Neural cell (in vitro differentiated cells): ENCODE data around the gene GAB4. TPM values are rescaled to one million over a fixed set of nuclear protein-coding genes. Genes with fewer than 3 reads are reported as not detected.

ENCODE experiments used
- H2AFZ ChIP-seq: fragments of 200-600, 300-800 bp; sonication (generic), shearing (Covaris generic); 2 replicates; pipeline ENCODE4 v1.6.0; 2014; ENCODE audit warnings: low read depth, mild to moderate bottlenecking, antibody characterized with exemption, low read length, moderate library complexity
- H3F3A ChIP-seq: fragments of 200-600 bp; shearing (Covaris generic); 2 replicates; pipeline ENCODE4 v1.6.1; 2016; ENCODE audit warnings: mild to moderate bottlenecking, moderate library complexity, mixed read lengths, antibody characterized with exemption, low read length; ENCODE audit not compliant: insufficient read depth, poor library complexity, severe bottlenecking
- H3K27ac ChIP-seq: fragments of 200-600, 300-800 bp; sonication (generic), shearing (Covaris generic); 2 replicates; pipeline ENCODE4 v1.5.1; 2014; ENCODE audit warnings: mild to moderate bottlenecking, low read length, moderate library complexity
- H3K27me3 ChIP-seq: fragments of 300-800, 200-600 bp; sonication (generic), shearing (Covaris generic); 2 replicates; pipeline ENCODE4 v1.6.0; 2014; ENCODE audit warnings: mild to moderate bottlenecking, low read depth, low read length, moderate library complexity; ENCODE audit not compliant: insufficient read depth
- H3K36me3 ChIP-seq: fragments of 300-800, 200-600 bp; sonication (generic), shearing (Covaris generic); 2 replicates; pipeline ENCODE4 v1.5.1; 2014; ENCODE audit warnings: mild to moderate bottlenecking, antibody characterized with exemption, low read length, moderate library complexity; ENCODE audit not compliant: insufficient read depth
- H3K4me2 ChIP-seq: fragments of 300-800, 200-600 bp; sonication (generic), shearing (Covaris generic); 2 replicates; pipeline ENCODE4 v1.6.0; 2014; ENCODE audit warnings: mild to moderate bottlenecking, low read length
- H3K4me3 ChIP-seq: fragments of 300-800, 200-600 bp; sonication (generic), shearing (Covaris generic); 2 replicates; pipeline ENCODE4 v1.5.1; 2014; ENCODE audit warnings: mild to moderate bottlenecking, low read length, moderate library complexity
- H3K79me2 ChIP-seq: fragments of 200-600 bp; shearing (Covaris generic); replicated peaks from 2 replicates; pipeline ENCODE4 v1.6.0; 2014; ENCODE audit warnings: mild to moderate bottlenecking, low read length, moderate library complexity; ENCODE audit not compliant: insufficient read depth
- H3K9ac ChIP-seq: fragments of 300-800, 200-600 bp; sonication (generic), shearing (Covaris generic); 2 replicates; pipeline ENCODE4 v1.6.1; 2016; ENCODE audit warnings: mild to moderate bottlenecking, low read length, mixed read lengths
- H3K9me2 ChIP-seq: fragments of 200-600 bp; shearing (Covaris generic); 2 replicates; pipeline ENCODE4 v1.6.1; 2016; ENCODE audit warnings: mild to moderate bottlenecking, low read length, mixed read lengths; ENCODE audit not compliant: insufficient read depth
- H3K9me3 ChIP-seq: fragments of 200-600, 300-800 bp; sonication (generic), shearing (Covaris generic); 2 replicates; pipeline ENCODE4 v1.6.1; 2016; ENCODE audit warnings: mild to moderate bottlenecking, mixed run types, low read length, moderate library complexity, mixed read lengths
- H4K20me1 ChIP-seq: fragments of 200-600 bp; shearing (Covaris generic); 2 replicates; pipeline ENCODE4 v1.6.1; 2016; ENCODE audit warnings: mild to moderate bottlenecking, mixed run types; ENCODE audit not compliant: insufficient read depth
- CTCF ChIP-seq: fragments of 450-650 bp; IDR thresholded peaks from 2 replicates; pipeline ENCODE4 v1.5.1; 2014; ENCODE audit warnings: antibody characterized with exemption, mild to moderate bottlenecking, moderate library complexity; ENCODE audit not compliant: poor library complexity, severe bottlenecking
- EP300 ChIP-seq: fragments of 450-650 bp; conservative IDR thresholded peaks from 2 replicates; pipeline ENCODE4 v1.6.1; 2014; ENCODE audit warnings: antibody characterized with exemption, mild to moderate bottlenecking, moderate library complexity; ENCODE audit not compliant: poor library complexity, severe bottlenecking
- EZH2 ChIP-seq: fragments of 200-600, 300-800 bp; shearing (Covaris generic), sonication (generic); IDR thresholded peaks from 2 replicates; pipeline ENCODE4 v1.6.1; 2014; ENCODE audit warnings: antibody characterized with exemption, low read length, borderline replicate concordance, mild to moderate bottlenecking; ENCODE audit not compliant: insufficient read depth, poor library complexity, severe bottlenecking
- MXI1 ChIP-seq: fragments of 450-650 bp; conservative IDR thresholded peaks from 2 replicates; pipeline ENCODE4 v1.6.1; 2014; ENCODE audit warnings: antibody characterized with exemption, mild to moderate bottlenecking; ENCODE audit not compliant: poor library complexity, severe bottlenecking
- POLR2AphosphoS5 ChIP-seq: IDR thresholded peaks from 2 replicates; pipeline ENCODE4 v1.6.1; 2012
- RAD21 ChIP-seq: fragments of 450-650 bp; conservative IDR thresholded peaks from 2 replicates; pipeline ENCODE4 v1.6.1; 2014; ENCODE audit warnings: antibody characterized with exemption, mild to moderate bottlenecking, moderate library complexity
- REST ChIP-seq: IDR thresholded peaks from 2 replicates; pipeline ENCODE4 v1.6.1; 2012; ENCODE audit warnings: borderline replicate concordance
- SMC3 ChIP-seq: fragments of 450-650 bp; conservative IDR thresholded peaks from 2 replicates; pipeline ENCODE4 v1.6.1; 2014; ENCODE audit warnings: antibody characterized with exemption, mild to moderate bottlenecking, moderate library complexity; ENCODE audit not compliant: poor library complexity
- TAF1 ChIP-seq: IDR thresholded peaks from 2 replicates; pipeline ENCODE4 v1.6.1; 2012; ENCODE audit warnings: low read depth
- polyA plus RNA-seq: library from polyadenylated mRNA; depleted of rRNA; stranded (reverse); fragments of >200 nt; gene quantifications from 2 replicates; pipeline ENCODE4 v1.2.3, GENCODE V29; 2014

Gene GAB4
- polyA plus RNA-seq, 1 donor from 2014 or later, result not detected

GRCh38 chr22:16964366-16964765 lies 43.7 kb downstream of the GAB4 start:
- no peaks in the 10 kb centered on the region for H3K36me3 ChIP-seq
- H3K27me3 ChIP-seq, result no peaks in the 10 kb centered on the region
- H3F3A ChIP-seq, result no peaks in the 10 kb centered on the region
- no peaks in the 10 kb centered on the region for H3K9me3 ChIP-seq
- no peak overlapping the region for H3K4me3 ChIP-seq
- H3K4me2 ChIP-seq, result no peak overlapping the region
- H3K9me2 ChIP-seq, result no peaks in the 10 kb centered on the region
- no peak overlapping the region for H3K9ac ChIP-seq
- no peak for TF ChIP-seq CTCF
- no peak for TF ChIP-seq EP300
- no peak for TF ChIP-seq POLR2AphosphoS5
- TF ChIP-seq RAD21, result no peak
- no peak for TF ChIP-seq EZH2
- TF ChIP-seq MXI1, result no peak
- no peak for TF ChIP-seq REST
- no peak for TF ChIP-seq SMC3
- TF ChIP-seq TAF1, result no peak
- no peaks in the 10 kb centered on the region for H4K20me1 ChIP-seq
- H2AFZ ChIP-seq, result no peak overlapping the region
- no peak overlapping the region for H3K27ac ChIP-seq
- no peaks in the 10 kb centered on the region for H3K79me2 ChIP-seq

GRCh38 chr22:16963189-16963945 lies 44.7 kb downstream of the GAB4 start:
- Histone ChIP-seq H3K9me3 (no peaks in the 10 kb centered on the region), H3K9me2 (no peaks in the 10 kb centered on the region), H3K4me2 (no peak overlapping the region), H2AFZ (no peak overlapping the region), H3K79me2 (no peaks in the 10 kb centered on the region), H3K9ac (no peak overlapping the region), H3K4me3 (no peak overlapping the region), H4K20me1 (no peaks in the 10 kb centered on the region), H3F3A (no peaks in the 10 kb centered on the region), H3K27ac (no peak overlapping the region), H3K27me3 (no peaks in the 10 kb centered on the region), H3K36me3 (no peaks in the 10 kb centered on the region)
- TF ChIP-seq MXI1, result no peak
- no peak for TF ChIP-seq REST
- TF ChIP-seq RAD21, result no peak
- TF ChIP-seq POLR2AphosphoS5, result no peak
- no peak for TF ChIP-seq SMC3
- no peak for TF ChIP-seq TAF1
- TF ChIP-seq EP300, result no peak
- TF ChIP-seq CTCF, result no peak
- TF ChIP-seq EZH2, result no peak
